GM19193 (cell line): ENCODE measurements around the gene BUD31.

Experiments
- POLR2A ChIP-seq: IDR thresholded peaks from 4 replicates; pipeline ENCODE4 v1.6.1; 2011; ENCODE audit not compliant: insufficient read depth, insufficient read length; ENCODE audit errors: extremely low read depth

BUD31 gene

DNA sequence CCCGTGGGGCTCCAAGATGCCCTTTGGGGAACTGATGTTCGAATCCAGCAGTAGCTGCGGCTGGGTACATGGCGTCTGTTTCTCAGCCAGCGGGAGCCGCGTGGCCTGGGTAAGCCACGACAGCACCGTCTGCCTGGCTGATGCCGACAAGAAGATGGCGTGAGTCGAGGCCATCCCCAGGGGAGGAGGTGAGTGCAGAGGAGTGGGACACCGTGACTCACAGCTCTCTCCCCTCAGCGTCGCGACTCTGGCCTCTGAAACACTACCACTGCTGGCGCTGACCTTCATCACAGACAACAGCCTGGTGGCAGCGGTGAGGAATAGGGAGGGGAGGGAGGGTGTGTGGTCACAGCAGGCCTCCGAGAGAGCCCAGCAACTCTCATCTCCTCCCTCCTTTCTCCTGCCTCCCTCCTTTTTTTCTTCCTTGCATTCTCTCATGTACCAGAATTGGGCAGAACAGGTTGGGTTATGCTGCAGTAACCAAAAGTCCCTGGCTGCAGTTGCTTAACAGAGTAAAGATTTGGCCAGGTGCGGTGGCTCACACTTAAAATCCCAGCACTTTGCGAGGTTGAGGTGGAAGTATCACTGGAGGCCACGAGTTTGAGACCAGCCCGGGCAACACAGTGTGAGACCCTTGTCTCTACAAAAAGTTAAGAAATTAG lies 17.7 kb upstream of the BUD31 start:
- TF ChIP-seq POLR2A = no peak

DNA sequence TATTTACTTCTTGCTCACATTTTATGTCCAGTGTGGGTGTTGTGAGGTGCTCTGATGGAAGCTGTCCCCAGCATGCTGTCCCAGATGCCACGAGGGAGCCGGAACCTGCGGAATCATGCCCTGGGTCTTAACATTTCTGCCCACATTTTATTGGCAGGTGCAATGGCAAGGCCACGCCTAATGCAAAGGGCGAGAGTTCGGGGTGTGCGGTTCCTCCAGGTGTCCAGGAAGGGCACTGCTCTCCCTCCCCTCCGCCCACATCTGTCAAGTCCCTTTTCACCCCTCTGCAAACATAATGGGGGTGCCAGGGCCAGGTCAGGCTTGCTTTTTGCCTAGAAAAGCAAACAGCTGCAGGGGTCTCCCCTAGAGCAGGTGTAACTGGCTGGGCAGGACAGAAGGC lies 16.7 kb upstream of the BUD31 start:
- TF ChIP-seq POLR2A = no peak

DNA sequence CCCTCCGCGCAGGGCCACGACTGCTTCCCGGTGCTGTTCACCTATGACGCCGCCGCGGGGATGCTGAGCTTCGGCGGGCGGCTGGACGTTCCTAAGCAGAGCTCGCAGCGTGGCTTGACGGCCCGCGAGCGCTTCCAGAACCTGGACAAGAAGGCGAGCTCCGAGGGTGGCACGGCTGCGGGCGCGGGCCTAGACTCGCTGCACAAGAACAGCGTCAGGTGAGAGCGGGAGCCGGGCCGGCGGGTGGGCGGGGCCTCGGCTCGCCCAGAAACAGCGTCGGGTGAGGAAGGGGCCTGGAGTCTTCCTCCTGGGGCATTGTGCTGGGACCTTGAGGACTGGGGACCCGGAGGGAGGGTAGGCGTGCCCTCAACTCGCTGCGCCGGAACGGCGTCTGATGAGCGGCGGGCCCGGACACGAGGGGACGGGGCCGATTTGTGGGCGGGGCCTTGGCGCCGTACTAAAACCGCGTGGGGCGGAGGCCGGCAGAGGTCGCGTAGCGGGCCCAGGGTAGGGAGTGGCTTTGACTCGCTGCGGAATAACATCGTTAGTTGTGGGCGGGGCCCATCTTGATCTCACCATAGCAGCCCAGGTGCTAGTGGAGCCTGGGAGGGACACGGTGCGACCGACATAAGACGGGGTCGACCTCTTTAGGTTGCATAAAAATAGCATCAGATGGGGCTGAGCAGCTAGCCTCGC lies 16.0 kb upstream of the BUD31 start:
- TF ChIP-seq POLR2A = peak; percentile 17

DNA sequence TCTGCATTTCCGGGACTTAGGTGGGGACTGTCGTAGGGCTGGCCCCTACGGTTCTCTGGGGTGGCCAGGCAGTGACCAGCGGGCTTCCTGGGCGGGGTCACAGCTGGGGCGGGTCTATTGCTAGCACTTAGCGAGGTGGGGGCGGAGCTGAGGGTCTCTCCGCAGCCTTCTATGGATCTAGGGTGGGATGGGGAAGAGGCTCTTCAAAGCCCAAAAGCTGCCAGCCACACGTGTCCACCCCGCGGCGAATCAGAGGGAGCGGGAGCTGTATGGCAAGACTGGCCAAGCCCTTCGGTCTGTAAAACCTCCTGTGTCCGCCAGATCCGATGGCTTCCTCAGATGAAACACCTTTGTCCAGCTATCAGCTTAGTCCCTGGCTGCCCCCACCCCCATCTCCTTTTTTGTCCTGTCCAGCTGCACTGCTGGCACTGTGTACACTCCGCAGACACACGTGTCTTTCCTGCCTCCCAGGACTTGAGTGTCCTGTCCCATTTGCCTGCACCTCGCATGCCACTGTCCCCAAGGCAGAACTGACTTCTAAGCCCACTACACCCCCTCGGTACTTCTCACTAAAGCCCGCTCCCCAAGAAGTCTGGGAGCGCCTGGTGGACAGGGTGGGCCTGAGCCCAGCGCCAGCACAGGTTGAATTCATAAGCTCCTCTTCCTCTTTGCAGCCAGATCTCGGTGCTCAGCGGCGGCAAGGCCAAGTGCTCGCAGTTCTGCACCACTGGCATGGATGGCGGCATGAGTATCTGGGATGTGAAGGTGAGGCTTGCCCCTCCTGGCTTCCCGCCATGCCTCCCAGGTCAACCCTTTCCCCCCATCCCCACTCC lies 15.2 kb upstream of the BUD31 start:
- TF ChIP-seq POLR2A = no peak

DNA sequence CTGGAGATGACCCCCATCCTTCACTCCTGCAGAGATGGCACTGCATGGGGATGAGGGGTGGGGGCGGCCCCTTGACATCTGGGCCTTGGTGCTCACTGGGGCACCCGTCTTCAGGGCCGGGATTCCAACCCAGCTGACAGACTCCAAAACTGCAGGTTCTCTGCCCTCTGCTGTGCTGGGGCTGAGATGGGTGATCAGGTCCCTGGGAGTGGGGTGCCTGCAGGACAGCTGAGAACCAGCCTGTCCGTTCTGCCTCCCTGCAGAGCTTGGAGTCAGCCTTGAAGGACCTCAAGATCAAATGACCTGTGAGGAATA lies 14.6 kb upstream of the BUD31 start:
- TF ChIP-seq POLR2A = no peak

DNA sequence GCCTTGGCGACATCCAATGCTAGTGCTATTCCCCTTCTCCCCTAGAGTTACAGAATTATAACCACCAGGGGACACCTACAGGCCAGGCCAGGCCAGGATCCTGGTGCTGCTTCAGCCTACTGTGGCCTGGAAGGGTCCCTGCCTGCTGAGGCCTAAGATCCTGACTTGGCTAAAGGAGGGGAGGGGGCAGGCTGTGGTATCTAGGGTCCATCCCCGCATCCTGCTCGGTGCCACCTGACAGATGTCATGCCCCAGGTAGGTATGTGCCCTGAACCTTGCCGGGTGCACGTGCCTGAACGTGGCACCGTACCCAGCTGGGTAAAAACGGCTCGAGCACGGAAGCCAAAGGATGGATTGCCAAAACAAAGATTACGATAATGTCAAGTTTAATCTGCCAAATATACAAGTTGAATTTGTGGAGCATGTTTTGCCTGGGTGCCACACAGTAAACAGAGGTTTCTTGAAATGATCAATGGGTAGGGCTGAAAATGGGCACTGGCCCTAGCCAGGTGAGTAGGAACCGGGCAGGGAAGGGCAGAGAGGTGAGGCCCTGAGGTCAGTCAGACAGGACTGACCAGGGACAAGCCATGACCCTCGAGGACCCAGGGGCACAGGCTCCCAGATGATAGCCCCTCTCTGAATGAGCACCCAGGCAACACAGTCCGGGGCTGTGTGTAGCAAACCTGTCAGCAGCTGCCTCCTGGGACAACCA lies 13.0 kb upstream of the BUD31 start:
- TF ChIP-seq POLR2A = peak; percentile 28

DNA sequence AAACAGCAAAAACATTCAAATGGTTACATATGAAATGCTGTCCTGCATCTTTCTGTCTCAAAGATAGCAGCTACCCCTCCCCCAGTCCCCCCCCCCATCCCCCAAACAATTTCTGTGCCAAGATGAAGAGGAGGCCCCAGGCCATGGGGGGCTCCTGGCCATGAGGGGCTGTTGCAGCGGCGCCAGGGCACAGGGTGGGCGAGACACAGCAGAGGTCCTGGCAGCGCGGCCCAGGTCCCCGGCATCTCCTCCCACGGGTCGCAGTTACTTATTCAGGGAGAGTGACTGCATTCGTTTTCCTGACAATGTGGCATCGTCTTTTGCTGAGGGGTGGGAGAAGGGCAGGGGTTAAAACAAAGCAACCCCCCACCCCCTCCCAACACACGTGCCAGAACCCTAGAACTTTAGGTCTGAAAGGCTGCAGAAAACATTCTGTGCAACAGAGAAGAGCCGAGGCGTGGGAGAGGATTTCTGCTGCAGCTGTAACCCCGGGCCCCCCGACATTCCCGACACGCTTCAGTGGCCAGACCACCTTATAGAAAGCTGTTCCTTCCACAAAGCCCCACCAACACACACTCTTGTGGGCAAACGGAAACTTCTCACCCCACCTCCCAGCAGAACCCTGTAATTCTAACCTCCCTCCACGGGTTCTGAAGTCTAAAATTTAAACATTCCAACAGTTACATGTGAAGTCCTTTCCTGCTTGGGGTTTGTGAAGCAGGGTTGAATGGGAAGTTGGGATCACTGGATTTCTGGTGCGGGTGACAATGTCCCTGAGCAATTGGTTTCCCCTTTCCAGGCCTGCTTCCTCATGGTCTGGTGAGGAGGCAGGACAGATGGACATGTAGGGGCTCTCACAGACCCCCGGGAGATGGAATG lies 12.1 kb upstream of the BUD31 start:
- peak; percentile 13 for TF ChIP-seq POLR2A

DNA sequence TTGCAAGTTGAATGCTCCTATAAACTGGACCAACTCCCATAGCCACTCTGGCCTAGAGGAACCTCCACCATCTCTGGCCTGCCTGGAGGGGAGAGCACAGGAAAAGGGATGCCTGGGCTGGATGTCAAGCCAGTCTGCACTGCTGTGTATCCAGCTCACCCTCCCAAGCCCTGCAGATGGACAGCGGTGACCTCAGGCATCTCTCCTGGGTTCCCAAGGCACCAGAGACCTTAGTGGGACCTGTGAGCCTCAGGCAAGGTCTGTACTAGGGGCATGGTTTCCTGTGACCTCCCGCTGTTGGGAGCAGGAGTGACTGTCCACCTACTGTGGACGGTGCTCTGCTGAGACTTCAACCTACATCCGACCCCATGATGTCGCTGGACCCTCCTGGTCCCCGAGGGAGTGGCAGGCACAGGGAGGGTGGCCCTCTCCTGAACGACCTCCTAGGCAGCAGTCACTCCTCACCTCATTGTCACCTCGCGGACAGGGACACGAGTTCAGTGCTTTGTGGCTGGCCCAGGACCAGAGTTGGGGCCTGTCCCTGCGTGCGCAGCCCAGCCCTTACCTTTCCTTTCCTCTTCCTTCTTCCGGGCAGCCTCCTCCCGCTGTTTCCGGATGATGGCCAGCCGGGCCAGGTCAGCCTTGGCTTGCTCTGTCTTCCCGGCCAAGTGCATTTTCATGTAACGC lies 11.3 kb upstream of the BUD31 start:
- TF ChIP-seq POLR2A = peak; percentile 37

DNA sequence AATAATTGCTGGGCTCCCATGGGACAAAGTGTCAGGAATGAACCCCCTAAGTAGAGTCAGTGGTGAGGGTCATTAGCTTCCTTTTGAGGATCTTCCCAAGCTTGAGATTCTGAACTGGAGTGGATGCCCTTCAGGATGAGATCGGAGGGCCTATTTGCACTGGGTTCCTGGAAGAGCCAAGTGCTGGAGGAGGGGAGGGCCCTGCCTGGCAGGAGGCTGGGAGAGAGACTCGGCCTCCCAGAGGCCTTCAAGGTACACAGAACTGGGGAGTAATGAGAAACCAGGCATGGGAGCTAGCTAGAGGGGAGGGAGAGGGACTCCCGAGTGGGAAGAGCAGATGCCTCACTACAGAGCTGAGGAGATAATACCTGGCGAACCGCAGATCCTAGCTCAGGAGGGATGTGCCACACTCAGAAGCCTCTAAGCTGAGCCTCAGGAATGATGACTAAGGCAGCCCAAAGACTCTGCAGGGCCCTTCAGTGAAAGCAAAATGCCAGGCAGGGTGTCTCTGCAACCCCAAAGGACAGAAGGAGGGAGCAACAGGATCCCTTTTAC lies 9.8 kb upstream of the BUD31 start:
- no peak for TF ChIP-seq POLR2A

DNA sequence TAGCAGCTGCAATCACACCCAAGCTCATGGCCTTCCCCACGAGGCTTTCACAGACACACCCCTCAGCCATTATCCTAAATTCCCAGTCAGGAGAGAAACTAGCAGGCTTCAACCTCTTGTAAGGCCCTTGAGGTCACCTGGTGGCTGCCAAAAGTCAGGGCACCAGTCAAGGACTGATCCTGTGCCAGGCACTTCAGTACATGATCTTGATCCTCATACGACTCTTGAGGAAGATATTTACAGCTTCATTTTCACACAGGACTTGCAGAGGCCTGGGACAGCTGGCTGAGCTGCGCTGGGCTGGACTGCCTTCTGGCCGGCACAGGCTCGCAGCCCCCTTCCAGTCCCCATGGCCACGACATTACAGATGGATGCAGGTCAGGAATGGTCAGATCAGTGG lies 9.2 kb upstream of the BUD31 start:
- TF ChIP-seq POLR2A = no peak

DNA sequence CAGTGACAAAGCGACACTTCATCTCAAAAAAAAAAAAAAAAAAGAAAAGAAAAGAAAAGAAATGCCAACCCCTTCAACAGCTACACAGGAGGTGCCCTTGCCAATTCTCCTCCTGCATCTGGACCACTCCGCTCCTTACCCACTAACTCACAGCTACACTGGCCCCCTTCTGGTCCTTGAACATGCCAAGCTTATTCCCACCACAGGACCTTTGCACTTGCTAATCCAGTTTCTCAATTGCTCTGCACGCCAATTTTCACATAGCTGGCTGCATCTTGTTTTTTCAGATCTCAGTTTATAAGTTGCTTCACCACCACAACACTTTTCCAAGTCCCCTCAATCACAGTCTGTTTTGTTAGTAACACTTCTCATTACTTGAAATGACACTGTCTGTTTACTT lies 5.9 kb upstream of the BUD31 start:
- no peak for TF ChIP-seq POLR2A

DNA sequence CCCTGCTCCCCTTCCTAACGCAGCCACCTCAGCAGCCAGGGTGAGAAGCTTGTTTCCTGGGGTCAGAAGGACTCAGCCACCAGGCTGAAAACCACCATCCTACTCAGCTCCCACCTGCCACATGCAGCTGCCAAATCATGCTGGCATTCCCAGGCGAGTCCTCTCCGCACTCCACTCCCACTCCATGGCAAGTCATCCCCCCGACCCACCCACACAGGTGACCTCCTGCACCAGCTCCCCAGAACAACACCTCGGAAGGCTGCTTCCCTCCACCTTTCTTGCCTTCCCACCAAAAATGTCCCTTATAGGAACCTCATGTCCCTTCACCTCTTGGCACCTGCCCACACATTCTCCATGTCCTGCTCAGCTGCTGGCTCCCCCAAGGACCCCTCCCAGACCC lies 5.0 kb upstream of the BUD31 start:
- no peak for TF ChIP-seq POLR2A

DNA sequence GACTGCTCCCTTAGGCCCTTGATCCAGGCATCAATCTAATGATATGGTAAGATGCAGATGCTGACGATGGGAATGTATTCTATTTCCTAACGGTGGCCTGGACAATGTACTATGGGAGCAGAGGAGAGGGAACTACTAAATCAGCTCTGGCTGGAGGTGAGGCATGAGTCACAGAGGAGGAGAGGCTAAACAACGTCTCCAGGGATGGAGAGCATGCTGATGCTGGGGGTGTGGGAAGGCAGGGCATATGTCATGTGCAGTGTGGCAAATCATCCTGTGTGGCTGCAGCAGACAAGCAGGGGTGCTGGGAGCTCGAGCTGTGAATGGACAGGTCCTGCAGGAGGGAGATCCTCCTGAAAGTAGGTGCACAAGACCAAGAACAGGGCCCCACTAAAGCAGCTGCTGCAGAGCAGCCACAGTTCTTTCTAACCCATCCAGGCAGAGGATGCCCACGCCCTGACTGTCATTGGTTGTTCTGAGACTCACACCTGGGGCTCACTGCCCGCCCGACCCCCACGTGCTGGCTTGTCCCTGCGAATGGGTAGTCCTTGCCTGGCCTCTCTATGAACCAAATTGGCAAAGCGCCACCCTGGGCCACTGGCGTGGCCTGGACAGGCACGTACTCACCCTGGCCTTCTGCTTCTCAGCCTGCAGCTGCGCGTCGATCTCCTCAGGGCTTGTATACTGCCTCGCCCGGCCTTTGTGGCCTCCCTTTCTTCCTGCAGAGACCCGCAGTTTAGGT lies 4.4 kb upstream of the BUD31 start:
- no peak for TF ChIP-seq POLR2A
